H9 (cell line): Measurements from ENCODE around the gene HYAL2. TPM values are rescaled to one million over a fixed set of nuclear protein-coding genes. Genes with fewer than 3 reads are reported as not detected.
A peak's percentile ranks its signal among the peaks of the same experiment; 100 is the strongest.

Source experiments
- DNase-seq: peaks from one replicate; pipeline ENCODE4 v3.0.0-alpha.2; 2017
- H2AFZ ChIP-seq: one replicate; pipeline ENCODE4 v1.6.1; 2013; ENCODE audit warnings: mild to moderate bottlenecking, low read length, control low read depth, moderate library complexity
- H2AK5ac ChIP-seq: 2 replicates; pipeline ENCODE4 v1.6.1; 2013; ENCODE audit warnings: low read length, control low read depth, mixed read lengths; ENCODE audit not compliant: insufficient read length
- H2BK120ac ChIP-seq: one replicate; pipeline ENCODE4 v1.6.1; 2013; ENCODE audit warnings: low read depth, mild to moderate bottlenecking, low read length, control low read depth, inconsistent platforms; ENCODE audit not compliant: poor library complexity, severe bottlenecking
- H2BK12ac ChIP-seq: 2 replicates; pipeline ENCODE4 v1.6.1; 2013; ENCODE audit warnings: low read length, control low read depth, mixed read lengths, low read depth; ENCODE audit not compliant: insufficient read length
- H2BK15ac ChIP-seq: 2 replicates; pipeline ENCODE4 v1.6.1; 2013; ENCODE audit warnings: low read depth, low read length, control low read depth
- H2BK20ac ChIP-seq: one replicate; pipeline ENCODE4 v1.6.1; 2013; ENCODE audit warnings: low read depth, mild to moderate bottlenecking, low read length, control low read depth, inconsistent platforms; ENCODE audit not compliant: poor library complexity, severe bottlenecking
- H2BK5ac ChIP-seq: 2 replicates; pipeline ENCODE4 v1.6.1; 2013; ENCODE audit warnings: low read length, control low read depth, mixed read lengths; ENCODE audit not compliant: insufficient read length
- H3K14ac ChIP-seq: 2 replicates; pipeline ENCODE4 v1.6.1; 2013; ENCODE audit warnings: low read length, control low read depth; ENCODE audit not compliant: insufficient read depth
- H3K18ac ChIP-seq: 2 replicates; pipeline ENCODE4 v1.6.1; 2013; ENCODE audit warnings: low read depth, mild to moderate bottlenecking, mixed read lengths, low read length, control low read depth; ENCODE audit not compliant: insufficient read length
- H3K23ac ChIP-seq: 2 replicates; pipeline ENCODE4 v1.6.1; 2013; ENCODE audit warnings: low read length, control low read depth, mixed read lengths, low read depth; ENCODE audit not compliant: insufficient read length
- H3K23me2 ChIP-seq: 2 replicates; pipeline ENCODE4 v1.6.1; 2013; ENCODE audit warnings: low read depth, mild to moderate bottlenecking, mixed read lengths, low read length, control low read depth; ENCODE audit not compliant: insufficient read length, poor library complexity, severe bottlenecking
- H3K27ac ChIP-seq: 2 replicates; pipeline ENCODE4 v1.5.1; 2013; ENCODE audit warnings: low read length, control low read depth, mixed read lengths, low read depth; ENCODE audit not compliant: insufficient read length
- H3K27me3 ChIP-seq: 2 replicates; pipeline ENCODE4 v1.6.1; 2013; ENCODE audit warnings: low read length, control low read depth, inconsistent platforms; ENCODE audit not compliant: insufficient read depth
- H3K4ac ChIP-seq: 2 replicates; pipeline ENCODE4 v1.6.1; 2013; ENCODE audit warnings: low read depth, mild to moderate bottlenecking, control low read depth, inconsistent platforms, low read length, moderate library complexity
- H3K4me1 ChIP-seq: 2 replicates; pipeline ENCODE4 v1.6.1; 2013; ENCODE audit warnings: low read length, control low read depth, inconsistent platforms; ENCODE audit not compliant: insufficient read depth
- H3K4me2 ChIP-seq: 2 replicates; pipeline ENCODE4 v1.6.1; 2013; ENCODE audit warnings: low read length, control low read depth, mixed read lengths; ENCODE audit not compliant: insufficient read length, insufficient read depth
- H3K56ac ChIP-seq: 2 replicates; pipeline ENCODE4 v1.6.1; 2013; ENCODE audit warnings: low read depth, mild to moderate bottlenecking, mixed read lengths, low read length, control low read depth; ENCODE audit not compliant: insufficient read length
- H3K79me1 ChIP-seq: 2 replicates; pipeline ENCODE4 v1.6.1; 2013; ENCODE audit warnings: low read depth, mild to moderate bottlenecking, moderate library complexity, low read length, control low read depth, inconsistent platforms; ENCODE audit not compliant: insufficient read depth, poor library complexity, severe bottlenecking
- H3K79me2 ChIP-seq: 2 replicates; pipeline ENCODE4 v1.6.1; 2013; ENCODE audit warnings: low read length, control low read depth, inconsistent platforms; ENCODE audit not compliant: insufficient read depth
- H3K9ac ChIP-seq: 2 replicates; pipeline ENCODE4 v1.6.1; 2013; ENCODE audit warnings: low read length, control low read depth, mixed read lengths; ENCODE audit not compliant: insufficient read length; ENCODE audit errors: extremely low read depth
- H3K9me3 ChIP-seq: one replicate; pipeline ENCODE4 v1.6.1; 2013; ENCODE audit warnings: low read depth, low read length, inconsistent platforms; ENCODE audit not compliant: control insufficient read depth
- H3T11ph ChIP-seq: one replicate; pipeline ENCODE4 v1.6.1; 2013; ENCODE audit warnings: mild to moderate bottlenecking, low read length, control low read depth, inconsistent platforms
- H4K20me1 ChIP-seq: one replicate; pipeline ENCODE4 v1.6.1; 2013; ENCODE audit not compliant: control insufficient read depth, insufficient read length, insufficient read depth
- H4K5ac ChIP-seq: 2 replicates; pipeline ENCODE4 v1.6.1; 2013; ENCODE audit warnings: low read depth, mild to moderate bottlenecking, mixed read lengths, low read length, control low read depth; ENCODE audit not compliant: insufficient read length
- H4K8ac ChIP-seq: replicated peaks from 2 replicates; pipeline ENCODE4 v1.6.1; 2013; ENCODE audit warnings: low read length, control low read depth, mixed read lengths, low read depth; ENCODE audit not compliant: insufficient read length
- H4K91ac ChIP-seq: 2 replicates; pipeline ENCODE4 v1.6.1; 2013; ENCODE audit warnings: low read depth, mild to moderate bottlenecking, moderate library complexity, mixed read lengths, low read length, control low read depth; ENCODE audit not compliant: insufficient read length
- H3K27ac Mint-ChIP-seq, 3 experiments: 2 replicates in 2 of 3; 3 replicates in 1 of 3; pipeline ENCODE4 v1.8.0; 2020 to 2021; ENCODE audit warnings: mixed read lengths in 3 of 3, mild to moderate bottlenecking in 1 of 3, moderate library complexity in 1 of 3
- H3K27me3 Mint-ChIP-seq: 2 replicates; pipeline ENCODE4 v1.8.0; 2021; ENCODE audit warnings: low read depth, mild to moderate bottlenecking, moderate library complexity, mixed read lengths
- H3K36me3 Mint-ChIP-seq, 3 experiments: 2 replicates in 2 of 3; 3 replicates in 1 of 3; pipeline ENCODE4 v1.8.0; 2020 to 2021; ENCODE audit warnings: low read depth in 3 of 3, mixed read lengths in 3 of 3; ENCODE audit not compliant: insufficient read depth in 1 of 3
- H3K4me1 Mint-ChIP-seq, 2 experiments: 2 replicates each; pipeline ENCODE4 v1.8.0; 2020; ENCODE audit warnings: mixed read lengths in 2 of 2
- H3K4me3 Mint-ChIP-seq, 2 experiments: 2 replicates in 1 of 2; 3 replicates in 1 of 2; pipeline ENCODE4 v1.8.0; 2020 to 2021; ENCODE audit warnings: mild to moderate bottlenecking in 2 of 2, mixed read lengths in 2 of 2, moderate library complexity in 1 of 2
- H3K9me3 Mint-ChIP-seq, 2 experiments: 2 replicates in 1 of 2; 3 replicates in 1 of 2; pipeline ENCODE4 v1.8.0; 2020; ENCODE audit warnings: mild to moderate bottlenecking in 2 of 2, mixed read lengths in 2 of 2, moderate library complexity in 1 of 2
- CTCF ChIP-seq: fragments of 200-600 bp; sonication (generic); conservative IDR thresholded peaks from 3 replicates; pipeline ENCODE4 v1.8.0; 2021; ENCODE audit warnings: antibody characterized with exemption, mild to moderate bottlenecking
- WGBS: extraction: QIAGEN DNeasy Blood & Tissue Kit; methylation state at CpG from one replicate; pipeline ENCODE4 v1.1.7; 2013; ENCODE audit warnings: missing lambda C conversion rate, low lambda C conversion rate, mixed read lengths; ENCODE audit not compliant: insufficient read length; ENCODE audit errors: extremely low coverage; 5-methylcytosine and 5-hydroxymethylcytosine counted together
- total RNA-seq: library from RNA; stranded (reverse); gene quantifications from 2 replicates; pipeline ENCODE4 v1.2.1, GENCODE V29; 2021

The HYAL2 gene
- total RNA-seq, 1 experiment from 2014 or later: 51.9 TPM

GRCh38 chr3:50365842-50366220 is 43.3 kb upstream of the HYAL2 start:
- H3K23ac ChIP-seq: no peak overlapping the region
- DNase-seq: no peak
- H2BK20ac ChIP-seq: no peak overlapping the region
- peak overlapping the region; percentile 63 for H3K4me2 ChIP-seq
- no peaks in the 10 kb centered on the region for H4K20me1 ChIP-seq
- H3K4me1 ChIP-seq: no peaks in the 10 kb centered on the region
- peaks cover 17% of the 10 kb centered on the region for H3K27me3 Mint-ChIP-seq
- no peak overlapping the region for H3K9ac ChIP-seq
- H3K14ac ChIP-seq: no peak overlapping the region
- H3T11ph ChIP-seq: no peak overlapping the region
- H3K56ac ChIP-seq: no peak overlapping the region
- no peak for TF ChIP-seq CTCF
- no peaks in the 10 kb centered on the region for H3K9me3 ChIP-seq
- H2BK120ac ChIP-seq: no peak overlapping the region
- H2BK5ac ChIP-seq: no peak overlapping the region
- H3K79me2 ChIP-seq: no peaks in the 10 kb centered on the region
- H3K79me1 ChIP-seq: no peaks in the 10 kb centered on the region
- WGBS: no CpG with 5 or more reads among the region's 5 CpGs
- peaks cover 10% of the 10 kb centered on the region for H3K23me2 ChIP-seq
- no peak overlapping the region for H4K5ac ChIP-seq
- H3K36me3 Mint-ChIP-seq: no peaks in the 10 kb centered on the region
- H4K91ac ChIP-seq: no peak overlapping the region
- H3K18ac ChIP-seq: no peak overlapping the region
- no peak overlapping the region for H3K27ac Mint-ChIP-seq
- no peaks in the 10 kb centered on the region for H3K27me3 ChIP-seq
- no peak overlapping the region for H2BK15ac ChIP-seq
- H2BK12ac ChIP-seq: no peak overlapping the region
- H4K8ac ChIP-seq: no peak overlapping the region
- no peaks in the 10 kb centered on the region; a peak in 1 of 5 replicates for H3K9me3 Mint-ChIP-seq
- H3K4me3 Mint-ChIP-seq: peak overlapping the region; percentile 68 to 85
- no peak overlapping the region for H2AFZ ChIP-seq
- H3K4me1 Mint-ChIP-seq: peaks cover 9 to 14% of the 10 kb centered on the region in 2 experiments
- H2AK5ac ChIP-seq: no peak overlapping the region
- H3K4ac ChIP-seq: no peak overlapping the region
- H3K27ac ChIP-seq: no peak overlapping the region
